ENCODE data around the gene RCBTB1. TPM values are rescaled to one million over a fixed set of nuclear protein-coding genes. Genes with fewer than 3 reads are reported as not detected.

The RCBTB1 gene
- total RNA-seq, 1 donor from 2014 or later = 24.9 TPM

- ATAC-seq = no peak
- Histone ChIP-seq H3K4me1 (peaks cover 8% of the 10 kb centered on the region), H3K36me3 (peaks cover 49% of the 10 kb centered on the region), H3K4me3 (no peak overlapping the region), H3K9me3 (no peaks in the 10 kb centered on the region), H3K27ac (no peak overlapping the region), H3K27me3 (ENCODE audit: low read depth) (no peaks in the 10 kb centered on the region)
- intact Hi-C loops (cut with DNase I) = no loop called here
- no peak for TF ChIP-seq CTCF (IDR thresholded peaks at IDR 0.05)
- no peak for DNase-seq
Measured at GRCh38 chr13:49539313-49539712, 46.0 kb downstream of the RCBTB1 start.

DNA sequence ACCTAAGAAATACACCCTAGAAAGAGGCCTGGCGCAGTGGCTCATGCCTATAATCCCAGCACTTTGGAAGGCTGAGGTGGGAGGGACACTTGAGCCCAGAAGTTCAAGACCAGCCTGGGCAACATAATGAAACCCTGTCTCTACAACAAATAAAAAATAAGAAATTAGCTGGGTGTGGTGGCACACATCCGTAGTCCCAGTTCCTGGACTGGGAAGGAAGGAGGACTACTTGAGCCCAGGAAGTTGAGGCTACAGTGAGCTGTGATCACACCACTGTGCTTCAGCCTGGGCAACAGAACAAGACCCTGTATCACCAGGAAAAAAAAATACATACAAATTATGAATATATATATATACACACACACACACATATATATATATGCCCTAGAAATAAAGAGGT is 47.0 kb downstream of the RCBTB1 start:
- Histone ChIP-seq H3K4me3 (no peak overlapping the region), H3K9me3 (no peaks in the 10 kb centered on the region), H3K27ac (no peak overlapping the region), H3K4me1 (peaks cover 8% of the 10 kb centered on the region), H3K36me3 (peaks cover 49% of the 10 kb centered on the region), H3K27me3 (ENCODE audit: low read depth) (no peaks in the 10 kb centered on the region)
- TF ChIP-seq CTCF (IDR thresholded peaks at IDR 0.05) = no peak
- intact Hi-C loops (cut with DNase I) = no loop called here
- DNase-seq (no peak), ATAC-seq (no peak)

DNA sequence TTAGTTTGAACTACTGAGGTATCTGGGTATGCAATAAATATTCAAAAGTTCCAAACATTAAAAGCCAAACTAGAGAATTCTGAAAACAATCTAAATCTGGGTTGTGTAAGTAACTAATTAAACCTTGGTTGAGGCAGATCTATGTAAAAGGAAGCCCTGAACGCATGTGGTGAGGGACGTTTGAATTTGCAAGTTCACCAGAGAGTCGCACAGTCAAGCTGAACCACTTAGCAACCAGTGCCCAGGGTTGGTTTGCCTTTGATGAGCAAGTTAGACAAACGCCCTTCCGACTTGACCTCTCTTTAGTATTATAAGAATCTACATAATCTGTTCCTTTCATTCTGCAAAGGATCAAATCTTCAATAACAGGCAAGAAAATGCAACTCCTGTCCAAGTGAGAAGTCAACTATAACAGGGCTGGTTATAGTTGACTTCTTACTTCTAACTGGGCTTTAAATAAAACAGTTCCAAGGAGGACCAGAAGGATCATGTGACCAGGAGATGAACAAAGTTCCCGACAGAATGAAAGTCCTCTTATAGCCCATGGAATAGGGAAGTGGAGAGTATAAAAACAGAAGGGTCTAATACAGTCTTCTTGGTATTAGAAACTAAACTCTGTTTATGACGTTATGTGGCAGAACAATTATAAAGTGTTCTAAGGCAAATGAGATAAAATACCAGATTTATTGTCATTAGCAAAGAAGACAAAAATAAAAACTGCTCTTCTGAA is 49.0 kb downstream of the RCBTB1 start:
- ATAC-seq = no peak
- no peak overlapping the region for H3K27ac ChIP-seq

GRCh38 chr13:49533591-49534269 is 51.6 kb downstream of the RCBTB1 start:
- intact Hi-C loops (cut with DNase I) = loop anchor here (5.0 kb wide), 1 partner anchor 84 kb away; no protein-coding TSS in a partner anchor
- no peaks in the 10 kb centered on the region for H3K27me3 ChIP-seq (ENCODE audit: low read depth)
- peaks cover 26% of the 10 kb centered on the region for H3K36me3 ChIP-seq
- DNase-seq (no peak), ATAC-seq (no peak)
- no peaks in the 10 kb centered on the region for H3K9me3 ChIP-seq
- no peaks in the 10 kb centered on the region for H3K4me1 ChIP-seq
- TF ChIP-seq CTCF (IDR thresholded peaks at IDR 0.05) = no peak
- no peak overlapping the region for H3K4me3 ChIP-seq
- H3K27ac ChIP-seq = no peak overlapping the region

More for the DNA sequence above, 49.0 kb downstream of the RCBTB1 start:
- H3K9me3 ChIP-seq = no peaks in the 10 kb centered on the region
- no peak overlapping the region for H3K4me3 ChIP-seq
- H3K27me3 ChIP-seq (ENCODE audit: low read depth) = no peaks in the 10 kb centered on the region
- H3K36me3 ChIP-seq = peaks cover 34% of the 10 kb centered on the region
- peaks cover 8% of the 10 kb centered on the region for H3K4me1 ChIP-seq
- no peak for TF ChIP-seq CTCF (IDR thresholded peaks at IDR 0.05)
- intact Hi-C loops (cut with DNase I) = no loop called here
- DNase-seq = no peak

DNA sequence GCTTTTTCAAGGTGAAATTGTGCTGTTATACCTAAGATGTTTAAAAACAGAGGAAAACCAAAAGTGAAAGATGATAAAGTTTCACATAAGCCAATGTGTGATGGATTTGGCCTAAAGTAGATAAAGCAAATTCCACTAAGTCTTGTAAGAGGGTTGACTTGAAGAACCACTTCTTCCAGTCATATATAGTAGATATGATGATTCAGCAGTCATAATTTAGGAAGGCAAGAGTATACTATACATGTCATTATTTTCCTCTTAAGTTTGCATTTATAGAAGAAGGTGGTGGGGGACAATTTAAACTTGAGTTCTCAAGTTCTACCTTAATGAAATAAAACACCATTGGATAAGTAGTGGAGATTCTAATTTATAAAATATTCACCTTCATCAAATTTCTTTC is 52.3 kb downstream of the RCBTB1 start:
- no peaks in the 10 kb centered on the region for H3K9me3 ChIP-seq
- intact Hi-C loops (cut with DNase I) = loop anchor here (5.0 kb wide), 1 partner anchor 84 kb away; no protein-coding TSS in a partner anchor
- no peak overlapping the region for H3K27ac ChIP-seq
- peaks cover 33% of the 10 kb centered on the region for H3K36me3 ChIP-seq
- no peaks in the 10 kb centered on the region for H3K4me1 ChIP-seq
- DNase-seq (no peak), ATAC-seq (no peak)
- H3K4me3 ChIP-seq = no peak overlapping the region
- TF ChIP-seq CTCF (IDR thresholded peaks at IDR 0.05) = no peak
- H3K27me3 ChIP-seq (ENCODE audit: low read depth) = no peaks in the 10 kb centered on the region
